ENCODE results near the gene IGSF21.

- TF ChIP-seq REST (IDR thresholded peaks at IDR 0.05; ENCODE audit: low read depth) = no peak
- no peak for TF ChIP-seq TAF1 (IDR thresholded peaks at IDR 0.05; ENCODE audit: low read depth)
- TF ChIP-seq YY1 (IDR thresholded peaks at IDR 0.05; ENCODE audit: low read depth) = no peak
- TF ChIP-seq USF1 (IDR thresholded peaks at IDR 0.05) = no peak
- no peak for TF ChIP-seq CEBPB (IDR thresholded peaks at IDR 0.05)
- TF ChIP-seq EGR1 (IDR thresholded peaks at IDR 0.05) = no peak
- TF ChIP-seq RAD21 (IDR thresholded peaks at IDR 0.05; ENCODE audit: low read depth) = no peak
- TF ChIP-seq ZBTB7A (IDR thresholded peaks at IDR 0.05; ENCODE audit: low read depth) = no peak
- TF ChIP-seq EP300 (IDR thresholded peaks at IDR 0.05; ENCODE audit: borderline replicate concordance) = no peak
Observed at GRCh38 chr1:18354612-18355011, 247.0 kb downstream of the IGSF21 start.

Data from Ishikawa (cell line).